H9 (cell line): ENCODE measurements around the gene ANP32A. TPM values are rescaled to one million over a fixed set of nuclear protein-coding genes. Genes with fewer than 3 reads are reported as not detected.

ENCODE experiments used
- DNase-seq: peaks from one replicate; pipeline ENCODE4 v3.0.0-alpha.2; 2017
- H2AFZ ChIP-seq: one replicate; pipeline ENCODE4 v1.6.1; 2013; ENCODE audit warnings: mild to moderate bottlenecking, low read length, control low read depth, moderate library complexity
- H2AK5ac ChIP-seq: 2 replicates; pipeline ENCODE4 v1.6.1; 2013; ENCODE audit warnings: low read length, control low read depth, mixed read lengths; ENCODE audit not compliant: insufficient read length
- H2BK120ac ChIP-seq: one replicate; pipeline ENCODE4 v1.6.1; 2013; ENCODE audit warnings: low read depth, mild to moderate bottlenecking, low read length, control low read depth, inconsistent platforms; ENCODE audit not compliant: poor library complexity, severe bottlenecking
- H2BK12ac ChIP-seq: 2 replicates; pipeline ENCODE4 v1.6.1; 2013; ENCODE audit warnings: low read length, control low read depth, mixed read lengths, low read depth; ENCODE audit not compliant: insufficient read length
- H2BK15ac ChIP-seq: 2 replicates; pipeline ENCODE4 v1.6.1; 2013; ENCODE audit warnings: low read depth, low read length, control low read depth
- H2BK20ac ChIP-seq: one replicate; pipeline ENCODE4 v1.6.1; 2013; ENCODE audit warnings: low read depth, mild to moderate bottlenecking, low read length, control low read depth, inconsistent platforms; ENCODE audit not compliant: poor library complexity, severe bottlenecking
- H2BK5ac ChIP-seq: 2 replicates; pipeline ENCODE4 v1.6.1; 2013; ENCODE audit warnings: low read length, control low read depth, mixed read lengths; ENCODE audit not compliant: insufficient read length
- H3K14ac ChIP-seq: 2 replicates; pipeline ENCODE4 v1.6.1; 2013; ENCODE audit warnings: low read length, control low read depth; ENCODE audit not compliant: insufficient read depth
- H3K18ac ChIP-seq: 2 replicates; pipeline ENCODE4 v1.6.1; 2013; ENCODE audit warnings: low read depth, mild to moderate bottlenecking, mixed read lengths, low read length, control low read depth; ENCODE audit not compliant: insufficient read length
- H3K23ac ChIP-seq: 2 replicates; pipeline ENCODE4 v1.6.1; 2013; ENCODE audit warnings: low read length, control low read depth, mixed read lengths, low read depth; ENCODE audit not compliant: insufficient read length
- H3K23me2 ChIP-seq: 2 replicates; pipeline ENCODE4 v1.6.1; 2013; ENCODE audit warnings: low read depth, mild to moderate bottlenecking, mixed read lengths, low read length, control low read depth; ENCODE audit not compliant: insufficient read length, poor library complexity, severe bottlenecking
- H3K27ac ChIP-seq: 2 replicates; pipeline ENCODE4 v1.5.1; 2013; ENCODE audit warnings: low read length, control low read depth, mixed read lengths, low read depth; ENCODE audit not compliant: insufficient read length
- H3K27me3 ChIP-seq: 2 replicates; pipeline ENCODE4 v1.6.1; 2013; ENCODE audit warnings: low read length, control low read depth, inconsistent platforms; ENCODE audit not compliant: insufficient read depth
- H3K4ac ChIP-seq: 2 replicates; pipeline ENCODE4 v1.6.1; 2013; ENCODE audit warnings: low read depth, mild to moderate bottlenecking, control low read depth, inconsistent platforms, low read length, moderate library complexity
- H3K4me1 ChIP-seq: 2 replicates; pipeline ENCODE4 v1.6.1; 2013; ENCODE audit warnings: low read length, control low read depth, inconsistent platforms; ENCODE audit not compliant: insufficient read depth
- H3K4me2 ChIP-seq: 2 replicates; pipeline ENCODE4 v1.6.1; 2013; ENCODE audit warnings: low read length, control low read depth, mixed read lengths; ENCODE audit not compliant: insufficient read length, insufficient read depth
- H3K56ac ChIP-seq: 2 replicates; pipeline ENCODE4 v1.6.1; 2013; ENCODE audit warnings: low read depth, mild to moderate bottlenecking, mixed read lengths, low read length, control low read depth; ENCODE audit not compliant: insufficient read length
- H3K79me1 ChIP-seq: 2 replicates; pipeline ENCODE4 v1.6.1; 2013; ENCODE audit warnings: low read depth, mild to moderate bottlenecking, moderate library complexity, low read length, control low read depth, inconsistent platforms; ENCODE audit not compliant: insufficient read depth, poor library complexity, severe bottlenecking
- H3K79me2 ChIP-seq: 2 replicates; pipeline ENCODE4 v1.6.1; 2013; ENCODE audit warnings: low read length, control low read depth, inconsistent platforms; ENCODE audit not compliant: insufficient read depth
- H3K9ac ChIP-seq: 2 replicates; pipeline ENCODE4 v1.6.1; 2013; ENCODE audit warnings: low read length, control low read depth, mixed read lengths; ENCODE audit not compliant: insufficient read length; ENCODE audit errors: extremely low read depth
- H3K9me3 ChIP-seq: one replicate; pipeline ENCODE4 v1.6.1; 2013; ENCODE audit warnings: low read depth, low read length, inconsistent platforms; ENCODE audit not compliant: control insufficient read depth
- H3T11ph ChIP-seq: one replicate; pipeline ENCODE4 v1.6.1; 2013; ENCODE audit warnings: mild to moderate bottlenecking, low read length, control low read depth, inconsistent platforms
- H4K20me1 ChIP-seq: one replicate; pipeline ENCODE4 v1.6.1; 2013; ENCODE audit not compliant: control insufficient read depth, insufficient read length, insufficient read depth
- H4K5ac ChIP-seq: 2 replicates; pipeline ENCODE4 v1.6.1; 2013; ENCODE audit warnings: low read depth, mild to moderate bottlenecking, mixed read lengths, low read length, control low read depth; ENCODE audit not compliant: insufficient read length
- H4K8ac ChIP-seq: replicated peaks from 2 replicates; pipeline ENCODE4 v1.6.1; 2013; ENCODE audit warnings: low read length, control low read depth, mixed read lengths, low read depth; ENCODE audit not compliant: insufficient read length
- H4K91ac ChIP-seq: 2 replicates; pipeline ENCODE4 v1.6.1; 2013; ENCODE audit warnings: low read depth, mild to moderate bottlenecking, moderate library complexity, mixed read lengths, low read length, control low read depth; ENCODE audit not compliant: insufficient read length
- H3K27ac Mint-ChIP-seq, 3 experiments: 2 replicates in 2 of 3; 3 replicates in 1 of 3; pipeline ENCODE4 v1.8.0; 2020 to 2021; ENCODE audit warnings: mixed read lengths in 3 of 3, mild to moderate bottlenecking in 1 of 3, moderate library complexity in 1 of 3
- H3K27me3 Mint-ChIP-seq: 2 replicates; pipeline ENCODE4 v1.8.0; 2021; ENCODE audit warnings: low read depth, mild to moderate bottlenecking, moderate library complexity, mixed read lengths
- H3K36me3 Mint-ChIP-seq, 3 experiments: 2 replicates in 2 of 3; 3 replicates in 1 of 3; pipeline ENCODE4 v1.8.0; 2020 to 2021; ENCODE audit warnings: low read depth in 3 of 3, mixed read lengths in 3 of 3; ENCODE audit not compliant: insufficient read depth in 1 of 3
- H3K4me1 Mint-ChIP-seq, 2 experiments: 2 replicates each; pipeline ENCODE4 v1.8.0; 2020; ENCODE audit warnings: mixed read lengths in 2 of 2
- H3K4me3 Mint-ChIP-seq, 2 experiments: 2 replicates in 1 of 2; 3 replicates in 1 of 2; pipeline ENCODE4 v1.8.0; 2020 to 2021; ENCODE audit warnings: mild to moderate bottlenecking in 2 of 2, mixed read lengths in 2 of 2, moderate library complexity in 1 of 2
- H3K9me3 Mint-ChIP-seq, 2 experiments: 2 replicates in 1 of 2; 3 replicates in 1 of 2; pipeline ENCODE4 v1.8.0; 2020; ENCODE audit warnings: mild to moderate bottlenecking in 2 of 2, mixed read lengths in 2 of 2, moderate library complexity in 1 of 2
- CTCF ChIP-seq: fragments of 200-600 bp; sonication (generic); conservative IDR thresholded peaks from 3 replicates; pipeline ENCODE4 v1.8.0; 2021; ENCODE audit warnings: antibody characterized with exemption, mild to moderate bottlenecking
- total RNA-seq: library from RNA; stranded (reverse); gene quantifications from 2 replicates; pipeline ENCODE4 v1.2.1, GENCODE V29; 2021

ANP32A gene
- total RNA-seq, 1 experiment from 2014 or later = 318 TPM

- Histone ChIP-seq H3K23me2 (no peaks in the 10 kb centered on the region), H2BK20ac (no peak overlapping the region), H3K27me3 (no peaks in the 10 kb centered on the region; the same call in 1 of the 2 replicates), H2AK5ac (no peak overlapping the region), H3K27ac (no peak overlapping the region), H3K23ac (no peak overlapping the region), H3K18ac (no peak overlapping the region), H3K79me2 (no peaks in the 10 kb centered on the region), H3K4me2 (no peak overlapping the region), H3T11ph (no peak overlapping the region), H3K4ac (no peak overlapping the region), H3K4me1 (no peaks in the 10 kb centered on the region), H2BK120ac (no peak overlapping the region), H2BK12ac (no peak overlapping the region), H3K9me3 (no peaks in the 10 kb centered on the region), H4K5ac (no peak overlapping the region), H2BK5ac (no peak overlapping the region), H2BK15ac (no peak overlapping the region), H3K79me1 (no peaks in the 10 kb centered on the region), H2AFZ (no peak overlapping the region), H3K14ac (no peak overlapping the region), H4K20me1 (no peaks in the 10 kb centered on the region), H4K8ac (no peak overlapping the region), H3K9ac (no peak overlapping the region), H4K91ac (no peak overlapping the region), H3K56ac (no peak overlapping the region)
- no peak overlapping the region for H3K4me3 Mint-ChIP-seq
- DNase-seq = no peak
- H3K36me3 Mint-ChIP-seq = no peaks in the 10 kb centered on the region
- H3K9me3 Mint-ChIP-seq = no peaks in the 10 kb centered on the region; a peak in 1 of 5 replicates
- peaks cover 16% of the 10 kb centered on the region for H3K27me3 Mint-ChIP-seq
- TF ChIP-seq CTCF = no peak
- no peak overlapping the region for H3K27ac Mint-ChIP-seq
- H3K4me1 Mint-ChIP-seq = peaks cover 4% of the 10 kb centered on the region in 2 experiments; a peak in 2 of 4 replicates
These were observed 50.5 kb downstream of the ANP32A start for GRCh38 chr15:68770216-68770615.
